Measurements from ENCODE around the gene BMPR1A. TPM values are rescaled to one million over a fixed set of nuclear protein-coding genes. Genes with fewer than 3 reads are reported as not detected.

BMPR1A gene
- total and polyA plus RNA-seq, 4 donors, result 2.2 to 16.0 (median 8.9) TPM

- TF ChIP-seq YY1 (IDR thresholded peaks at IDR 0.05), result no peak
- TF ChIP-seq CTCF (IDR thresholded peaks at IDR 0.05; ENCODE audit: low read depth, low read length, missing input control), result peak; percentile 77
- no peak for TF ChIP-seq HNF4G (IDR thresholded peaks at IDR 0.05)
- TF ChIP-seq GABPA (IDR thresholded peaks at IDR 0.05 in 1 of 2, conservative IDR thresholded peaks at IDR 0.05 in 1 of 2), result no peak
- no peak for TF ChIP-seq REST (IDR thresholded peaks at IDR 0.05)
- TF ChIP-seq SP1 (IDR thresholded peaks at IDR 0.05), result no peak
- no peak for TF ChIP-seq RXRA (IDR thresholded peaks at IDR 0.05)
- TF ChIP-seq HNF4A (conservative IDR thresholded peaks at IDR 0.05), result no peak
- TF ChIP-seq EGR1 (IDR thresholded peaks at IDR 0.05; ENCODE audit: low read depth in 2 of 2), result no peak
- no peak for TF ChIP-seq JUND (IDR thresholded peaks at IDR 0.05)
- TF ChIP-seq MAX (IDR thresholded peaks at IDR 0.05), result no peak
- peak; percentile 81 to 90 for TF ChIP-seq RAD21 (IDR thresholded peaks at IDR 0.05)
- TF ChIP-seq NR2F2 (IDR thresholded peaks at IDR 0.05), result no peak
- no peak for TF ChIP-seq ZBTB33 (IDR thresholded peaks at IDR 0.05)
- H3K9me3 ChIP-seq (ENCODE audit: control insufficient read depth in 4 of 4, low read length in 3 of 4), result no peaks in the 10 kb centered on the region
Observed at GRCh38 chr10:86960003-86960862, 203.8 kb downstream of the BMPR1A start.

More at GRCh38 chr10:86960003-86960862, 203.8 kb downstream of the BMPR1A start:
- peak; percentile 42 for DNase-seq (ENCODE audit: low spot score)
- peaks cover 0 to 13% (median 5%) of the 10 kb centered on the region in 4 donors for H3K4me1 ChIP-seq (ENCODE audit: control insufficient read depth in 4 of 4, insufficient read depth in 4 of 4, low read length in 3 of 4)
- H3K27ac ChIP-seq (ENCODE audit: low read depth in 1 of 2, low read length in 2 of 2), result no peak overlapping the region
- no peak overlapping the region for H3K4me3 ChIP-seq (ENCODE audit: low read depth in 1 of 3, low read length in 3 of 3)
- no peaks in the 10 kb centered on the region for H3K27me3 ChIP-seq (ENCODE audit: control insufficient read depth in 4 of 4, insufficient read depth in 4 of 4, low read length in 3 of 4)
- no peak overlapping the region for H3K9ac ChIP-seq (ENCODE audit: low read depth in 1 of 2, low read length in 2 of 2)
- H3K36me3 ChIP-seq (ENCODE audit: control insufficient read depth in 4 of 4, insufficient read depth in 3 of 4, low read depth in 1 of 4, low read length in 3 of 4), result no peaks in the 10 kb centered on the region
- WGBS, result 74% methylated on average over 37 of the region's 37 CpGs
